Natural killer cell (primary cell): ENCODE data around the gene C16orf74. TPM values are rescaled to one million over a fixed set of nuclear protein-coding genes. Genes with fewer than 3 reads are reported as not detected.

ENCODE experiments used
- ATAC-seq, 3 donors: fragments of 150-1000 bp in 2 of 3; fragments of 200-7000 bp in 1 of 3; cut with Tn5 transposase; 1 replicate in 1 of 3; 2 replicates in 2 of 3; pipeline ENCODE4 v1.10.0; 2021; ENCODE audit warnings: mild to moderate bottlenecking in 2 of 3, moderate library complexity in 2 of 3
- DNase-seq, 2 donors: peaks; one replicate each; pipeline versions ENCODE4 v3.0.0 to v3.0.0-alpha.2; 2013 to 2021; ENCODE audit warnings: mixed read lengths in 1 of 2
- H3K27ac ChIP-seq: one replicate; pipeline ENCODE4 v1.5.1; 2013; ENCODE audit warnings: mild to moderate bottlenecking, low read length
- H3K27me3 ChIP-seq: one replicate; pipeline ENCODE4 v1.6.1; 2013; ENCODE audit warnings: low read length; ENCODE audit not compliant: control insufficient read depth, insufficient read depth
- H3K36me3 ChIP-seq: one replicate; pipeline ENCODE4 v1.6.1; 2013; ENCODE audit warnings: low read length; ENCODE audit not compliant: control insufficient read depth, insufficient read depth
- H3K4me1 ChIP-seq: one replicate; pipeline ENCODE4 v1.6.1; 2013; ENCODE audit warnings: low read length; ENCODE audit not compliant: control insufficient read depth, insufficient read depth
- H3K4me3 ChIP-seq: one replicate; pipeline ENCODE4 v1.5.1; 2013; ENCODE audit warnings: low read length
- H3K9me3 ChIP-seq: one replicate; pipeline ENCODE4 v1.6.1; 2013; ENCODE audit warnings: low read length; ENCODE audit not compliant: control insufficient read depth, insufficient read depth
- H3K27ac Mint-ChIP-seq, 2 donors: one replicate each; pipeline ENCODE4 v1.8.0; 2022; ENCODE audit warnings: mild to moderate bottlenecking in 2 of 2, mixed read lengths in 2 of 2, moderate library complexity in 1 of 2
- H3K27me3 Mint-ChIP-seq, 2 donors: one replicate each; pipeline ENCODE4 v1.8.0; 2022; ENCODE audit warnings: low read depth in 2 of 2, mixed read lengths in 2 of 2
- H3K36me3 Mint-ChIP-seq: one replicate; pipeline ENCODE4 v1.8.0; 2022; ENCODE audit warnings: mixed read lengths
- H3K4me1 Mint-ChIP-seq, 2 donors: one replicate each; pipeline ENCODE4 v1.8.0; 2022; ENCODE audit warnings: mixed read lengths in 2 of 2
- H3K4me3 Mint-ChIP-seq: one replicate; pipeline ENCODE4 v1.8.0; 2022; ENCODE audit warnings: mild to moderate bottlenecking, moderate library complexity, mixed read lengths
- H3K9me3 Mint-ChIP-seq, 2 donors: one replicate each; pipeline ENCODE4 v1.8.0; 2022; ENCODE audit warnings: mixed read lengths in 2 of 2
- WGBS: methylation state at CpG from one replicate; pipeline ENCODE4 v1.1.7; 2013; ENCODE audit warnings: missing lambda C conversion rate; ENCODE audit not compliant: insufficient coverage; 5-methylcytosine and 5-hydroxymethylcytosine counted together
- intact Hi-C: fragments of 100-400 bp; cut with micrococcal nuclease; formaldehyde crosslinking; loops from one replicate; pipeline ENCODE4 v1.14.2; 2022
- total RNA-seq, 4 donors: library from RNA; stranded (reverse); fragments of 120-200 nt in 1 of 4; gene quantifications; one replicate each; pipeline versions ENCODE4 v1.2.3 to v1.2.4, GENCODE V29; 2013 to 2022
- TF ChIP-seq, protein P1 (sequence below): fragments of 200-600 bp; IDR thresholded peaks from one replicate; pipeline ENCODE4 v1.8.0; 2022; ENCODE audit warnings: antibody characterized with exemption

Gene C16orf74
- total RNA-seq, 3 donors from 2014 or later (not counting 1 experiment from before 2014, with no cell fraction given), result 0.71 to 2.2 (median 1.8) TPM

DNA sequence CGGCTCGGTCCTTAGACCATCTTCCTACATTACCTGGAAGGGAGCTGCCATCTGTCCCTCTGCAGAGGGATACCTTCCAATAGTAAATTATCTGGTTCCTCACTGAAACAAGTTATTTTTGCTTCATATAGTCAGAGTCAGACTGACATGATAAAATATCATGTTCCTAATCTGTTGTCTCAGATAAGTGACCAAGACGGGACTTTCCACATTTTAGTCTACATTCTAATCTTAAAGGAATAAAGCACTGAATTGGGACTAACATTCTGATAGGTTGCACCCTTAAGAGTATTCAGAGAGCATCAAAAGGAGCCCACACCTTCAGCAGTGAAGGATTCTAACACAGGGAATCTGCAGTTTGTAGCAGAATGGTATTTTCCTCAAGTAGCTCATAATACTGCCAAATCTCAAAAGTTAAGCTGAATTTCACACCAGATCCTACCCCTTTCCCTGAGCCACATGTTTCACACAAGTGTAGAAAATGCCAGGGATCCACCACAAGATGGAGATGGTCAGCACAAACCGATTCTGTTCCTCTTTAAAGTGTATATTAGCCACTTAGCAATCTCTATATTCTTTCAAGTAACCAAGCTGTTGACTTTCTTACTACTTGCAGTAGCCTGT, 75.5 kb downstream of the C16orf74 start:
- no peak for DNase-seq
- H3K36me3 Mint-ChIP-seq, result peaks cover 15% of the 10 kb centered on the region
- H3K4me3 Mint-ChIP-seq, result no peak overlapping the region
- TF ChIP-seq, protein P1, sequence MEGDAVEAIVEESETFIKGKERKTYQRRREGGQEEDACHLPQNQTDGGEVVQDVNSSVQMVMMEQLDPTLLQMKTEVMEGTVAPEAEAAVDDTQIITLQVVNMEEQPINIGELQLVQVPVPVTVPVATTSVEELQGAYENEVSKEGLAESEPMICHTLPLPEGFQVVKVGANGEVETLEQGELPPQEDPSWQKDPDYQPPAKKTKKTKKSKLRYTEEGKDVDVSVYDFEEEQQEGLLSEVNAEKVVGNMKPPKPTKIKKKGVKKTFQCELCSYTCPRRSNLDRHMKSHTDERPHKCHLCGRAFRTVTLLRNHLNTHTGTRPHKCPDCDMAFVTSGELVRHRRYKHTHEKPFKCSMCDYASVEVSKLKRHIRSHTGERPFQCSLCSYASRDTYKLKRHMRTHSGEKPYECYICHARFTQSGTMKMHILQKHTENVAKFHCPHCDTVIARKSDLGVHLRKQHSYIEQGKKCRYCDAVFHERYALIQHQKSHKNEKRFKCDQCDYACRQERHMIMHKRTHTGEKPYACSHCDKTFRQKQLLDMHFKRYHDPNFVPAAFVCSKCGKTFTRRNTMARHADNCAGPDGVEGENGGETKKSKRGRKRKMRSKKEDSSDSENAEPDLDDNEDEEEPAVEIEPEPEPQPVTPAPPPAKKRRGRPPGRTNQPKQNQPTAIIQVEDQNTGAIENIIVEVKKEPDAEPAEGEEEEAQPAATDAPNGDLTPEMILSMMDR, result no peak
- 77% methylated on average over 4 of the region's 4 CpGs for whole genome bisulfite sequencing
- Histone ChIP-seq H3K36me3 (peaks cover 58% of the 10 kb centered on the region), H3K4me1 (no peaks in the 10 kb centered on the region), H3K27ac (no peak overlapping the region), H3K27me3 (no peaks in the 10 kb centered on the region), H3K9me3 (no peaks in the 10 kb centered on the region), H3K4me3 (no peak overlapping the region)
- H3K4me1 Mint-ChIP-seq, result peaks cover 4 to 19% of the 10 kb centered on the region in 2 donors
- ATAC-seq, result no peak
- H3K27ac Mint-ChIP-seq, result peak overlapping the region; percentile 60 to 65
- H3K9me3 Mint-ChIP-seq, result no peaks in the 10 kb centered on the region
- intact Hi-C loops, result no loop called here
- H3K27me3 Mint-ChIP-seq, result no peaks in the 10 kb centered on the region

- Mint-ChIP-seq H3K4me3 (no peak overlapping the region), H3K4me1 (peaks cover 0 to 18% of the 10 kb centered on the region in 2 donors), H3K27ac (peak overlapping the region; percentile 60 to 65), H3K36me3 (peaks cover 21% of the 10 kb centered on the region), H3K27me3 (no peaks in the 10 kb centered on the region), H3K9me3 (no peaks in the 10 kb centered on the region)
- TF ChIP-seq, protein P1, result no peak
- ATAC-seq (no peak), DNase-seq (no peak)
- Histone ChIP-seq H3K27me3 (no peaks in the 10 kb centered on the region), H3K9me3 (no peaks in the 10 kb centered on the region), H3K27ac (no peak overlapping the region), H3K4me1 (no peaks in the 10 kb centered on the region), H3K36me3 (peaks cover 63% of the 10 kb centered on the region), H3K4me3 (no peak overlapping the region)
- WGBS, result 94% methylated on average over 6 of the region's 6 CpGs
- intact Hi-C loops, result no loop called here
These were observed 76.1 kb downstream of the C16orf74 start for GRCh38 chr16:85674828-85675227.

DNA sequence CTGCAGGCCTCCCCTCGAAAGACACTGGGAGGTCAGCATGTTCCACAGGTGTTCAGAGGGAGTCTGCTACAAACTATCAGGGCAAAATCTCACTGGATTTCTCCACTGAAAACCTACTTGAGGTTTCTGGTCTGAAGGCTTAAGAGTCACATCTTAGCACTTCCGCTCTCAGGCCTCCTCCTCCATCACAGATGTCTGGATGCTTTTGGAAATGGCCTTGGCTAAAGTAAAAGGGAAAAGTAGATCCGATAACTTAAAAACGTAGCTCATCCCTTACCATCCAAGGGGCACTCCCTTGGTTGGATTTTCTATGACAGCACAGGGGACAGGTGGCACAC, 76.5 kb downstream of the C16orf74 start:
- H3K36me3 Mint-ChIP-seq, result peaks cover 25% of the 10 kb centered on the region
- H3K4me1 ChIP-seq, result no peaks in the 10 kb centered on the region
- ATAC-seq, result no peak
- intact Hi-C loops, result no loop called here
- H3K4me1 Mint-ChIP-seq, result peaks cover 0 to 19% of the 10 kb centered on the region in 2 donors
- no peaks in the 10 kb centered on the region for H3K9me3 ChIP-seq
- no peaks in the 10 kb centered on the region for H3K27me3 ChIP-seq
- H3K4me3 Mint-ChIP-seq, result no peak overlapping the region
- H3K4me3 ChIP-seq, result no peak overlapping the region
- TF ChIP-seq, protein P1, result no peak
- no peak overlapping the region for H3K27ac ChIP-seq
- DNase-seq, result no peak
- no peaks in the 10 kb centered on the region for H3K27me3 Mint-ChIP-seq
- 100% methylated on average over 3 of the region's 4 CpGs for WGBS
- no peaks in the 10 kb centered on the region for H3K9me3 Mint-ChIP-seq
- H3K36me3 ChIP-seq, result peaks cover 67% of the 10 kb centered on the region
- H3K27ac Mint-ChIP-seq, result peak overlapping the region; percentile 60 to 65
